Posterior cingulate gyrus (tissue), 11 donors: ENCODE results near the gene PKMYT1.

Source experiments
- DNase-seq, 10 donors: peaks; one replicate each; pipeline versions ENCODE4 v3.0.0 to v3.0.0-alpha.2; 2020 to 2021; ENCODE audit warnings: mixed read lengths in 3 of 10
- intact Hi-C: fragments of 100-400 bp; cut with DNase I; formaldehyde crosslinking; loops from one replicate; pipeline ENCODE4 v1.15.1; 2023

The PKMYT1 gene

GRCh38 chr16:3001316-3001715, 21.1 kb upstream of the PKMYT1 start:
- intact Hi-C loops, result no loop called here
- DNase-seq, result no peak

- DNase-seq, result no peak
- intact Hi-C loops, result no loop called here
Observed at GRCh38 chr16:3000540-3000939, 20.3 kb upstream of the PKMYT1 start.

- intact Hi-C loops, result no loop called here
- DNase-seq, result no peak
Observed at GRCh38 chr16:2999929-3000328, 19.7 kb upstream of the PKMYT1 start.

GRCh38 chr16:2996298-2996697, 16.1 kb upstream of the PKMYT1 start:
- intact Hi-C loops, result no loop called here
- no peak for DNase-seq

- intact Hi-C loops, result no loop called here
- DNase-seq, result no peak
Observed at GRCh38 chr16:2992383-2993081, 12.3 kb upstream of the PKMYT1 start.

DNA sequence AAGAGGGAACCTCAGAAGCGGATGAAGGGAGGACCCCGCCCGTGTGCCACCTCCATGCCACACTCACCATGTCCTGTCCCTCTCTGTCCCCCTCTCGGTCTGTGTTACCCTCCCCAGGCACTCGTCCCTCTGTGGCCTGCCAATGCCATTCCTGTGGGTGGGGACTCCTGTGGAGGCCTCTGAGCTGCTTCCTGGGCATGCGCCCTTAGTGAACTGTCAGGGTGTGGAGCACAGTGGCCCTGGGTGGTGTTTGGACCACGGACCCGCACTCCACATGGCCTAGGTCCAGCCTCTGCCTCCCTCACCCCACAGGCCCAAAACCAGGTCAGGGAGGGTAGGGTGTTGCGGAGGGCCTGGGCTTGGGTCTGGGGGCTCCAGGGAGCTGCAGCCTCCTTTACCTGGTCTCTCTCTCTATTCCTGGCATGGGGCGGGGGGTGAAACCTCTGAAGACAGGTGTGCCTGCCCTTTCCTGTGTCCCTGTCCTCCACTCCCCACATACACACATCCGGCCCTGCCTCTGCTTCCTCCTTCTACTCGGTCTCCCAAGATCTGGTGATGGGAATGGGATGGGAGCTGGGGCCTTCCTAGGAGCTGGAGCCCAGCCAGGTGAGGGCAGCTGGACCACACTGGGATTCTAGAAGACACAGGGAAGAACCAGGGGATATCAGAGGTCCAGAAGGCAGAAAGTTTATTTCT, 11.5 kb upstream of the PKMYT1 start:
- DNase-seq, result no peak
- intact Hi-C loops, result no loop called here

DNA sequence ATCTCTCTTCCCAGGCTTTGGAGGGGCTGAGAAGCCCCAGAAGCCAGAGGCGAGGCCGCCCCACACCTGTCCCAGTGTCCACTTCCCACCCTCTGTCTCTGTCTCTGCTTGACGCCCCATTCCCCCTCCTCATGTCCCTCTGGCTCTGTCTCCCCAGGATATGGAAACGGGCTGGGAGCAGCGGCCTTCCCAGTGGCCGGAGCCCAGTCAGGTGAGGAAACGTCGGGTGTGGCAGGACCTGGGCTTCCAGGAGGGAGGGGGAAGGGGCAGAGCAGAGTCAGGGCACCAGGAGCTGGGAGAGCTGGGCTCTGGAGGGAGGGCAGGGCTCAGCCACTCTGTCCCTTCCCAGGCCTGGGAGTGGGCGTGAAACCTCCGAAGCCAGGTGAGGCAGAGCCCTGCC, 10.6 kb upstream of the PKMYT1 start:
- intact Hi-C loops, result no loop called here

GRCh38 chr16:2988590-2989099, 8.4 kb upstream of the PKMYT1 start:
- intact Hi-C loops, result no loop called here
- DNase-seq, result no peak

More for the DNA sequence above, 10.6 kb upstream of the PKMYT1 start:
- no peak for DNase-seq

- intact Hi-C loops, result no loop called here
Observed at GRCh38 chr16:2987833-2988232, 7.6 kb upstream of the PKMYT1 start.

DNA sequence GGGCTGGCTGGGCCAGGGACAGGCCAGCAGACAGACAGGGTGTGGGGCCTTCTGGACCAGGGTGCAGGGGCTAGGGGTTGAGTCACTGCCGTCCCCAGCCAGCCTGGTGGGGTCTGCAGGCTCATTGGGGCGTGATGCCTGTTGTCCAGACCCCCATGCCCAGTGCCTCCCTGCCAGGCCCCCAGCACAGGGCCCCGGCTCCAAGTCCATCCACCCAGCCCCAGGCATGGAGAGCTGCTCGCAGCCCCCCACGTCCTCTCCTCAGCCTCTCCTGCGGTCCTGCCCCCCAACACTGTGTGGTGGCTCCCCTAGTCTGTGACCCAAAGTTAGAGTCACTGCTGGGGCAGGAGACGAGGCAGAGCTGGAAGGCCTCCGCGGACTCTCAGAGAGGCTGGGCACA, 7.0 kb upstream of the PKMYT1 start:
- DNase-seq, result peak in 1 of 10 donors; percentile 84
- intact Hi-C loops, result no loop called here

More at GRCh38 chr16:2987833-2988232, 7.6 kb upstream of the PKMYT1 start:
- DNase-seq, result no peak

DNA sequence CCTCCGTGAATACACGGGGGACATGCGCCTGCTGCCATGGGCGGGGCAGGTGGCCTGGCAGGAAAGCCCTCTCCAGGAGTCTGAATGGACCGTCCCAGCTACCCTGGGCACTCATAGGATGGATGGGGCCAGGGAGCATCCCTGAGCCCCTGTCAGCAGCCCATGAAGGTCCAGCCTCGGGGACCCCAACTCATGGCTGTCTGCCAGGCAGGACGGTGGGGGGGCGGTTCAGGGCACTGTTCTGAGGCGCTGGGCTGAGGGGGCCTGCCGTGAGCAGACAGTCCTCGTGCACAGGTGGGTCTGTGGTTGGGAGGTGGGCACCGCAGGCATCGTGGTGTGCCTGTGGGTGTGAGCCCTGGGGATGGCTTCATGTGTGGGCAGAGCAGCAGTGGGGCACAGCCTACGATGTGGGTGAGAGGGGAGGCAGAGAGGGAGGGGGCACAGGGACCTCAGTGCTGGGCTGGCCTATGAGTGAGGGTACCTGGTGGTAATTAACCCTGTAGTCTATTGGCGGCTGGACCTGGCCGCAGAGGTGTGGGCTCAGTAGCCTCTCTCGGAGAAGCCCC, 6.5 kb upstream of the PKMYT1 start:
- no peak for DNase-seq
- intact Hi-C loops, result no loop called here

GRCh38 chr16:2985893-2986355, 5.7 kb upstream of the PKMYT1 start:
- intact Hi-C loops, result no loop called here
- no peak for DNase-seq

GRCh38 chr16:2985462-2985861, 5.2 kb upstream of the PKMYT1 start:
- DNase-seq, result no peak
- intact Hi-C loops, result no loop called here

GRCh38 chr16:2983706-2984136, 3.5 kb upstream of the PKMYT1 start:
- DNase-seq, result peak; percentile 72 to 96 (median 82)
- intact Hi-C loops, result loop anchor here (5.0 kb wide), 1 partner anchor 71 kb away; the partner anchor contains the start of gene FLYWCH1

DNA sequence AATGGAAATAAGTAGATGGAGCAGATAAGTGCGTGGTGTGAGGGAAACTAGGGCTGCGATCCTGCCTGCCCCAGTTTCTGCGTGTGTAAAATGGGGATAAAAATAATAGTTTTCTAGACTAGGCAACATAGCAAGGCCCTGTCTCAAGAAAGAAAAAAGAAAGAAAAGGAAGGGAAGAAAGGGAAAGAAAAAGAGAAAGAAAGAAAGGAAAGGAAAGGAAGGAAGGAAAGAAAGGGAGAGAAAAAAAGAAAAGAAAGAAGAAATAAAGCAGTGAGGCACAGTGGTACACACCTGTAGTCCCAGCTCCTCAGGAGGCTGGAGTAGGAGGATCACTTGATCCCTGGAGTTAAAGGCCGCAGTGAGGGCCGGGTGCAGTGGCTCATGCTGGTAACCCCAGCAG, 2.2 kb upstream of the PKMYT1 start:
- intact Hi-C loops, result loop anchor here (5.0 kb wide), 1 partner anchor 70 kb away; the partner anchor contains the start of gene FLYWCH1
- DNase-seq, result no peak

- no peak for DNase-seq
- intact Hi-C loops, result loop anchor here (5.0 kb wide), 1 partner anchor 70 kb away; the partner anchor contains the start of gene FLYWCH1
Observed at GRCh38 chr16:2981899-2982250, 1.6 kb upstream of the PKMYT1 start.

DNA sequence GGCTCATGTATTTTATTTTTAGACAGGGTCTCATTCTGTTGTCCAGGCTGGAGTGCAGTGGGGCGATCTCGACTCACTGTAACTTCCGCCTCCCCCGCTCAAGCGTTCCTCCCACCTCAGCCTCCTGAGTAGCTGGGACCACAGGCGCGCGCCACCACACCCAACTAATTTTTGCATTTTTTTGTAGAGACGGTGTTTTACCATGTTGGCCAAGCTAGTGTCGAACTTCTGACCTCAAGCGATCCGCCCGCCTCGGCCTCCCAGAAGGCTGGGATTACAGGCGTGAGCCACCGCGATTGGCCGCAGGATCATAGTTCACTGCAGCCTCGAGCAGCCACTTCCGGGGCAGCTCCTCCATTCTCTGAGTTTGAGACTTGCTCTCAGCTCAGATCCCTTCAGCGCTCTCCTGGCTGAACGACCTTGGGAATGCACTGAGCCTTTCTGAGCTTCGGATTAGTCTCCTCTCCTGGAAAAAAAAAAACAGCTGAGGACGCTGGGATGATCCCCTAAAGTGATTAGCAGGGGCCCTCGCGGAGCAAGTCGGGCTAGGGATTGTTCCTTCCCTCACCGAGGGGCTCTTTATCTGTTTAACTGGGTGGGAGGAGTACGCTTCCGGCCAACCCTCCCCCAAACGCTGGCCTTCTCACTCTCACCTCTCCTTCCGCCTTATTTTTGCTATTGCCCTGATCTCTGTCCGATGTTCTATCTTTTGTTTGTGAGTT, 1.1 kb upstream of the PKMYT1 start:
- no peak for DNase-seq
- intact Hi-C loops, result loop anchor here (5.0 kb wide), 1 partner anchor 69 kb away; the partner anchor contains the start of gene FLYWCH1

DNA sequence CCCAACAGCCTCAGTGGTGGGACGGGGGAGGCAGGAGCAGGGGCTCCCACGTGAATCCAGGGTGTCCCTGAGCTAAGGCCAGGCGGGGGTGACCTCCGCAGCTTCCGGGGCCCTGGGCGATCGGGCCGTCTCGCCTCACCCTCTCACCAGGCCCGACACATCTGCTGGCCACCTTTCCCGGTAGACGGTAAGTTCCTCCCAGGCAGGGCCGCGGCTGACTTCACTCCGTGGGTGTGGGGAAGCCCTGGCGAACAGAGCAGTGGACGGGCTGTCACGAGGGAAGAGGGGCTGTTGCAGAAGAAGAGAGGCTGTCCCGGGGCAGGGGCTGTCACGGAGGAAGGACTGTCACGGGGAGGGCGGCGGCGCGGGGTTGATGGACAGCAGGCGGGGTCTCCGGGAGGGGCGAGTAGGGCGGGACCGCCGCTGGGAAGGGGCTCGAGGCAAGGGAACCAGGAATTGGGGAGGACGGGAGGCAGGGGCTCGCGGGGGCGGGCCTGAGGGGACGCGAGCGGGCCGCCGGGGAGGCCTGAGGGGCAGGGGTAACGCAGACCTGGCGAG, 498 bp downstream of the PKMYT1 start:
- intact Hi-C loops, result loop anchor here (5.0 kb wide), 1 partner anchor 67 kb away; the partner anchor contains the start of gene FLYWCH1
- no peak for DNase-seq

- intact Hi-C loops, result no loop called here
- DNase-seq, result no peak
Observed at GRCh38 chr16:2977440-2977839, 2.8 kb downstream of the PKMYT1 start.

- intact Hi-C loops, result no loop called here
- DNase-seq, result no peak
Observed at GRCh38 chr16:2976673-2977072, 3.6 kb downstream of the PKMYT1 start.
